CD4-positive, alpha-beta T cell treated with Interferon gamma for 1 hour (primary cell): ENCODE results near the gene PTPN2.
A peak's percentile ranks its signal among the peaks of the same experiment; 100 is the strongest.
"Not testable (repeated sequence)": the region's sequence is repeated elsewhere in the genome, so short reads cannot be mapped to it uniquely, and the experiment has no call there.

Source experiments
- DNase-seq: peaks from one replicate; pipeline ENCODE4 v3.0.0-alpha.2; 2020

Gene PTPN2

GRCh38 chr18:12769644-12770440 lies 114.2 kb downstream of the PTPN2 start:
- no peak for DNase-seq

- DNase-seq, result no peak
These were observed 114.9 kb downstream of the PTPN2 start for GRCh38 chr18:12769136-12769535.

- DNase-seq, result no peak
These were observed 115.4 kb downstream of the PTPN2 start for GRCh38 chr18:12768625-12769024.

GRCh38 chr18:12767580-12768155 lies 116.4 kb downstream of the PTPN2 start:
- DNase-seq, result no peak

- DNase-seq, result no peak
These were observed 117.0 kb downstream of the PTPN2 start for GRCh38 chr18:12766986-12767433.

GRCh38 chr18:12765586-12765985 lies 118.5 kb downstream of the PTPN2 start:
- no peak for DNase-seq

DNA sequence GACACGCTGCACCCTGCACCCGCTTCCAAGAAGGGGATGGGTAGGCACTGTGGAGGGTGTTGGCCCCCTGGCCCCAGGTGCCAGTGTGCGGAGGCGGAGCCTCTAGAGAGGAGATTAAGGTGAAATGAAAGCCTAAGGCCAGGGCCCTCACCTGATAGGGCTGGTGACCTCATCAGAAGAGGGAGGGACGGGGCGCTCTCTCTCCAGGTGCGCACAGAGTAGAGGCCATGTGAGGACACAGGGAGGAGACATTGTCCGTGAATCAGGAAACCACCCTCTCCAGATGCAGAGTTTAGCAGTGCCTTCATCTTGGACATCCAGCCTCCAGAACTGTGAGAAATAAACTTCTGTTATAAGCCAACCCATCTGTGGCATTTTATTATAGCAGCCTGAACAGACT lies 118.9 kb downstream of the PTPN2 start:
- DNase-seq, result no peak

DNA sequence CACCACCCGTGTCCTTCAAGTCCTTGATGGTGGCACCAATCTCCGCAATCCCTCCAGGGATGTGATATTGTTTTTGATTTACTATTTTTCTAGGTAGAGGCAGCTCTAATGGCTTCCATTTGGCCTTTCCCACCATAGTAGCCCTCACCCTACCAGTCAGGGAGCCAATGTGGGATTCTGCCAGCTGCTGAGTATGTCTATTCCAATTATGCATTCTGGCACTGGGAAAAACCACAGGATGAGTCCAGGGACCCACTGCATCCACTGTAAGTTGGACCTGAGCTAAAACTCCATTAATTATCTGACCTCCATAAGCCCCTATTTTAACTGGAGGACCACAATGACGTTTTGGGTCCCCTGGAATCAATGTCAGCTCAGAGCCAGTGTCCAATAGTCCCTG lies 125.5 kb downstream of the PTPN2 start:
- not testable (repeated sequence) for DNase-seq

- not testable (repeated sequence) for DNase-seq
These were observed 127.3 kb downstream of the PTPN2 start for GRCh38 chr18:12756619-12757239.

DNA sequence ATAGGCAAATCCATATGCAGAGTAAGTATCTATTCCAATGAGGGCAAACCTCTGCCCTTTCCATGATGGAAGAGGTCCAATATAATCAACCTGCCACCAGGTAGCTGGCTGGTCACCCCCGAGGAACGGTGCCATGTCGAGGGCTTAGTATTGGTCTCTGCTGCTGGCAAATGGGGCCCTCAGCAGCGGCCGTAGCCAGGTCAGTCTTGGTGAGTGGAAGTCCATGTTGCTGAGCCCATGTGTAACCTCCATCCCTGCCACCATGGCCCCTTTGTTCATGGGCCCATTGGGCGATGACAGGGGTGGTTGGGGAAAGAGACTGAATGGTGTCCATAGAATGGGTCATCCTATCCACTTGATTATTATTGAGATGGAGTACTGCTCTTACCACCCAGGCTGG lies 128.4 kb downstream of the PTPN2 start:
- not testable (repeated sequence) for DNase-seq

GRCh38 chr18:12754511-12754910 lies 129.5 kb downstream of the PTPN2 start:
- DNase-seq, result no peak

GRCh38 chr18:12751891-12752290 lies 132.1 kb downstream of the PTPN2 start:
- no peak for DNase-seq

DNA sequence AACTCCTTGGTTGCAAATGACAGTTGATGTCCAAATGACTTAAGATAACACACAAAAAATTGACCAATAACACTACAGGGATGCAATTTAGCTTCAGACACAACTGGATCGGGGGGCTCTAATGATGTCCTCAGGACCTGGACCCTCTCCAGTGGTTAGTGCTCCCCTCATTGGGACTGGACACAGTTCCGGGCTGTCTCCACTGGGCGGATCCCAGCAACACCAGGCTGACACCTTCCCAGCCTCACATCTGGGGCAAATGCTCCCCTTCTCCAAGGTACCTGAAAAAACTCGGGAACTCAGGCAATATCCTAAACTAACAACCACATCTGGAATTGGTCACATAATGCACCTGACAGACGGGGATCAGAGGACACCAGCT lies 132.5 kb downstream of the PTPN2 start:
- DNase-seq, result no peak

GRCh38 chr18:12750715-12751502 lies 133.1 kb downstream of the PTPN2 start:
- no peak for DNase-seq

GRCh38 chr18:12750076-12750714 lies 133.8 kb downstream of the PTPN2 start:
- DNase-seq, result peak; percentile 15

GRCh38 chr18:12749121-12749520 lies 134.9 kb downstream of the PTPN2 start:
- DNase-seq, result no peak

DNA sequence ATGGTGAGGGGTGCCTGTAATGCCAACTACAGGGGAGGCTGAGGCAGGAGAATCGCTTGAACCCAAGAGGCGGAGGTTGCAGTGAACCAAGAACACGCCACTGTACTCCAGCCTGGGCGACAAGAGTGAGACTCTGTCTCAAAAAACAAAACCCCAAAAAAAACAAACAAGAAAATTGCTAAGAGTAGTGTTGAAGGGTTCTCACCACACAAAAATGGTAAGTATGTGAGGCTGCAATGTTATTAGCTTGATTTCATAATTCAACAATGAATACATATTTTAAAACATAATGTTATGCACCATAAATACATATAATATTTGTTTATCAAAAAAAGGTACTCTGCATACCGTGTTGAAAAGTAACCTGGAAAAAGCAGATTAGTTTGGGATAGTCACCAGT lies 135.4 kb downstream of the PTPN2 start:
- DNase-seq, result no peak

DNA sequence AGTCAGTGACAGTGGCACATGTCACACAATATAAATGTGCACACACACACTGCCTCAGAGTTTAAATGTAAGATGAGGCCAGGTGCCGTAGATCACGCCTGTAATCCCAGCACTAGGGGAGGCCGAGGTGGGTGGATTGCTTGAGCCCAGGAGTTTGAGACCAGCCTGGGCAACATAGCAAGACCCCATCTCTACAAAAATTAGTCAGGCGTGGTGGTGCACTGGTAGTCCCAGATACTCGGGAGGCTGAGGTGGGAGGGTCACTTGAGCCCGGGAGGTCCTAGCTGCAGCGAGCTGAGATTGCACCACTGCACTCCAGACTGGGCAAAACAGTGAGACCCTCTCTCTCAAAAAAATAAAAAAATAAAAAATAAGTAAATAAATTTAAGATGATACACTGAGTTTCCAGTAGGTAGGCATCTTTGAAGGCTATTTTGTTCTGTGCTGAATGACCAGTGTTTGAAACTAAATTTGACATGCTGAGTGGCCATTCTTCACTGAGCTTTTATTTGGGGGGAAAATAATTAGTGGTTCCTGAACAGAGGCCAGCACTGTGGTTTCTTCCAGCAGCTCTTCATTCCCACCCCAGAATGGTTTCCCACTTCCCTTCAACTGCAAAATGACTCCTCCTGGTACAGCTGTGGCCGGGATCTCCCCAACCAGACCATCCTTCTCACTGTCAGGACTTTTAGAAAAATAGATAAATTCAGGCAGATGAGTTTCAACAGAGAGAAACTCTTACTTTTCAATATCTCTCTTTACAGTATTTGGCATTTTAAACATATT lies 136.3 kb downstream of the PTPN2 start:
- no peak for DNase-seq

GRCh38 chr18:12745095-12745795 lies 138.8 kb downstream of the PTPN2 start:
- no peak for DNase-seq

GRCh38 chr18:12744103-12744502 lies 139.9 kb downstream of the PTPN2 start:
- no peak for DNase-seq

DNA sequence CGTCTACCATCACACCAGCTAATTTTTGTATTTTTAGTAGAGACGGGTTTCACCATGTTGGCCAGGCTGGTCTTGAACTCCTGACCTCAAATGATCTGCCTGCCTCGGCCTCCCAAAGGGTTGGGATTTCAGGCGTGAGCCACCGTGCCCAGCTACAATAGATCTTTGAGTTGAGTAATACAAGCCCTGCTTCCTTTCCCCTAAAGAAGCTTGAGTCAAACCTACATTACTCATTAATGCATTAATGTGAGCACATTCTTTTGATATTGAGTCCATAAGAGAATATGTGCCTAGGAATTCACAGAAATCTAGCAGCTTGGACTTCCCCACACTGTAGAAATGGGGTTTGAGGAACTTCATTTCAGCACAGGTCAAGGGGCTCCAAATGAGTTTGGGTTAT lies 141.6 kb downstream of the PTPN2 start:
- DNase-seq, result no peak
